Measurements from ENCODE around the gene POLR2J.
"Not testable (repeated sequence)": the region's sequence is repeated elsewhere in the genome, so short reads cannot be mapped to it uniquely, and the experiment has no call there.

The POLR2J gene

DNA sequence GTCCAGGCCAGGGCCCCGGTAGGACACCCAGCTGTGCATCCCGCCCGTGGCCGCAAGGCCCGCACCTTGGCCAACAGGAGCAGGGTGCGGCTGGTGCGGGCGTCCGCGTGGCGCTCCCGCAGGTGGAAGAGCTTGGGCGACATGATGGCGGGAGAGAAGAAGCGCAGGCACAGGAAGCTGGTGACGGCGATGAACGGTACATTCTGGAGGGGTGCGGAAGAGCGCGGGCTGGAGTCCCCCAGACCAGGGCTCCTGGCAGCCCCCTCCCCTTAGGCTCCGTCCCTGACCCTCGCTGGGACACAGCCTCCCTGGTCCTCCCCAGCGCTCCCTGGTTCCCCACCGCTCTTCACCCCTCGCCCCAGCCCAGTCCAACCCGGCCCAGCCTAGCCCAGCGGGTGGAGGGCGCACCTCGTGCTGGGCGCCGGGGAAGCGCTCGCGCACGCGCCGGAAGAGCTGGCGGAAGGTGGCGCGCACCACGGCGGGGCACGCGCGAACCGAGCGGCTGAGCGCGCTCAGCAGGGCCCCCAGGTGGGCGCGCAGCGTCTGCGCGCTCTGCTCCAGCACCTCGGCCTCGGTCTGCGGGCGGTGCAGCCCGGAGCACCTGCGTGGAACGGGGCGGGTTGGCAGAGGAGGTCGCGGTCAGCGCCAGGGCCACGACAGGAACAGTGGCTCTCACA, 15.9 kb upstream of the POLR2J start:
- DNase-seq: not testable (repeated sequence)

GRCh38 chr7:102494026-102494425, 15.3 kb upstream of the POLR2J start:
- not testable (repeated sequence) for DNase-seq

DNA sequence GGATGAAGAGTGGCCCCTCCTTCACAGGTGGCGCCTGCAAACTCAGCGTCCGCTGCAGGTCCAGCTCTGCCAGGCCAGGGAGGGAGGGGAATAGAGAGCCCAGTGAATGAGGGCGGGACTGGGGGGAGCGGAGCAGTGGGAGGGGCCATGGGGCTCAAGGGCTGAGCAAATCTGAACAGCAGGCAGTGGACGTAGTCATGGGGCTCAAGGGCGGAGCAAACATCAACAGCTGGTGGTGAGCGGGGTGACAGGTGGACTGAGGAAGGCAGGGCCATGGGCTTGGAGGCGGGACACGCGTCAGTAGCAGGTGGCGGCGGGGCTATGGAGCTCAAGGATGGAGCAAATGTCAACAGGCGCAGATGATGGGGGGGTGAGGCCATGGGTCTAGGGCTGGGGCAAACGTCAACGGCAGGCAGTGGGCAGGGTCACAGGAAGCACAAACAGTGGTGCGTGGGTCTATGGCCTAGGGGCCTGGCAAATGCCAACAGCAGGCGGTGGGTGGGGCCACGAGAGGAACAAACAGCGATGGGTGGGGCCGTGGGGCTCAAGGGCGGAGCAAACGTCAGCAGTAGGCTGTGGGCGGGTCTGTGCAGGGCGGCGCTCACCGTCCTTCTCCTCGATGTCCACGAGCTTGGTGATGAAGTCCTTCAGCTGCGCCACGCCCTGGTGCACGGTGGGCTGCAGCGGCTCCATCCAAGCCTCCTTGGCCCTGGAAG, 14.7 kb upstream of the POLR2J start:
- not testable (repeated sequence) for DNase-seq

DNA sequence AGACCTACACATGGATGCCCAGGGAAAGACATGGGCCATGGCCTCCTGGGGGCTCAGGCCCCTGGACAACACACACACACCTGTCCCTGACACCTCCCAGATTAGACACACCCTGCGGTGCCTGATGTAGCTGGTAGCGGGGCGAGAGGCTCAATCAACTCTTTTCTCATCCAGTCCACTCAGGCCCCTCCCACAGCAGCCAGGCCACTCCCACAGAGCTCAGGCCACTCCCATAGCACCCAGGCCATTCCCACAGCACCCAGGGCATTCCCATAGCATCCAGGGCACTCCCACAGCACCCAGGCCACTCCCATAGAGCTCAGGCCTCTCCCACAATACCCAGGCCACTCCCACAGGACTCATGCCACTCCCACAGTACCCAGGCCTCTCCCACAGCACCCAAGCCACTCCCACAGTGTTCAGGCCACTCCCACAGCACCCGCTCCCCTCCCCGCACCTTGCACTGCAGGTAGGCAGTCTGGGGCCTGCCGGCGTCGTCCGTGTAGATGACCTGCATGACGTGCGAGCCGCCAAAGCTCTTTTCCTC, 11.9 kb upstream of the POLR2J start:
- not testable (repeated sequence) for DNase-seq

GRCh38 chr7:102484317-102484716, 5.6 kb upstream of the POLR2J start:
- not testable (repeated sequence) for DNase-seq

GRCh38 chr7:102481962-102482361, 3.2 kb upstream of the POLR2J start:
- DNase-seq: not testable (repeated sequence)

- DNase-seq: not testable (repeated sequence)
Observed at GRCh38 chr7:102479982-102480637, 1.4 kb upstream of the POLR2J start.

- not testable (repeated sequence) for DNase-seq
Observed at GRCh38 chr7:102479209-102479584, 475 bp upstream of the POLR2J start.

GRCh38 chr7:102474736-102475435, 3.8 kb downstream of the POLR2J start:
- not testable (repeated sequence) for DNase-seq

DNA sequence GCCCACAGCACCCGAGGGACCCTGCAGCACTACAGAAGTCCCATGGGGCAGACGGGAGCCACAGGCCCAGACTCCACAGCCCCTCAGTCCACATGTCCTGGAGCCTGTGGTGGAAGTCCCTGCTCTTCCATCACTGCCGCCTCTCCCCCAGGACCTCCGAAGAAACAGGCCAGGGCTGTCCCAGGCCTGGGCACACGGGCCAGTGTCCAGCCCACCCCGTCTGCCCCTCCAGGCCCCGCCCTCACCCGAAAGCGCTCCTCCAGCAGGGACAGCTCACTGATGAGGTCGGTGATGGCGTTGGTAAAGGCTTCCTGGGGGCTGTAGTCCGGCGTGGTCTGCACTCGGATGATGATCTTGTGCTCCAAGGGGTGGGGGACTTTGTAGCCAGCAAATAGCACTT, 4.6 kb downstream of the POLR2J start:
- not testable (repeated sequence) for DNase-seq

GRCh38 chr7:102473271-102473991, 5.3 kb downstream of the POLR2J start:
- no peak for DNase-seq

DNA sequence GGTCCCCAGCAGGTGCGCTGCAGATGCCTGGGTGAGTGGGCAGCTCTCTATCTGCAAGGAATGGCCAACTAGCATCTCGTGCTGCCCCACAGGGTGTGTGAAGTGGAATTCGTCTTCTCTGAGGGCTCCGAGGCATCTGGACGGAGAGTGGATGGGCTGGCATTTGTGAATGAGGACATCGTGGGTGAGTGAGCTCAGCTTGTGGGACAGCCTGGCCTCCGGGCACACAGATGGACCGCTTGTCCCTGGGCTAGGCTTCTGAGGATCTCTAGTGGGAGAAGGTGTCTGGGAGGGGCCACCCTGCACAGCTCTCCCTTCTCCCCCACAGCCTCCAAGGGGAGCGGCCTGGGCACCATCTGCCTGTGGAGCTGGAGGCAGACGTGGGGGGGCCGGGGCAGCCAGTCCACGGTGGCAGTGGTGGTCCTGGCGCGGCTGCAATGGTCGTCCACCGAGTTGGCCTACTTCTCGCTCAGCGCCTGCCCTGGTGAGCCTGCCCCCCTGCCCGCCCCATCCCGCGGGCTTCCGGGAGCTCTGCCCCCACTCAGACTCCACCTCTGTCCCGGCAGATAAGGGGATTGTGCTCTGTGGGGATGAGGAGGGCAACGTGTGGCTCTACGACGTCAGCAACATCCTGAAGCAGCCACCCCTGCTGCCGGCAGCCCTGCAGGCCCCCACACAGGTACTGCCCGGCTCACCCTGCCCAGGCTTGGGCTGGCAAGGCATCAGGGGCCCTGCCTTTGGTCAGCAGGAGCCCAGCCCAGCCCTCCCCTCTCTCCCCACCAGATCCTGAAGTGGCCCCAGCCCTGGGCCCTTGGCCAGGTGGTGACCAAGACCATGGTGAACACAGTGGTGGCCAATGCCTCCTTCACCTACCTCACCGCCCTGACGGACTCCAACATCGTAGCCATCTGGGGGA, 6.3 kb downstream of the POLR2J start:
- DNase-seq: no peak

- no peak for DNase-seq
Observed at GRCh38 chr7:102471791-102472125, 7.0 kb downstream of the POLR2J start.

- no peak for DNase-seq
Observed at GRCh38 chr7:102469972-102470825, 8.5 kb downstream of the POLR2J start.

- no peak for DNase-seq
Observed at GRCh38 chr7:102469351-102469971, 9.3 kb downstream of the POLR2J start.

DNA sequence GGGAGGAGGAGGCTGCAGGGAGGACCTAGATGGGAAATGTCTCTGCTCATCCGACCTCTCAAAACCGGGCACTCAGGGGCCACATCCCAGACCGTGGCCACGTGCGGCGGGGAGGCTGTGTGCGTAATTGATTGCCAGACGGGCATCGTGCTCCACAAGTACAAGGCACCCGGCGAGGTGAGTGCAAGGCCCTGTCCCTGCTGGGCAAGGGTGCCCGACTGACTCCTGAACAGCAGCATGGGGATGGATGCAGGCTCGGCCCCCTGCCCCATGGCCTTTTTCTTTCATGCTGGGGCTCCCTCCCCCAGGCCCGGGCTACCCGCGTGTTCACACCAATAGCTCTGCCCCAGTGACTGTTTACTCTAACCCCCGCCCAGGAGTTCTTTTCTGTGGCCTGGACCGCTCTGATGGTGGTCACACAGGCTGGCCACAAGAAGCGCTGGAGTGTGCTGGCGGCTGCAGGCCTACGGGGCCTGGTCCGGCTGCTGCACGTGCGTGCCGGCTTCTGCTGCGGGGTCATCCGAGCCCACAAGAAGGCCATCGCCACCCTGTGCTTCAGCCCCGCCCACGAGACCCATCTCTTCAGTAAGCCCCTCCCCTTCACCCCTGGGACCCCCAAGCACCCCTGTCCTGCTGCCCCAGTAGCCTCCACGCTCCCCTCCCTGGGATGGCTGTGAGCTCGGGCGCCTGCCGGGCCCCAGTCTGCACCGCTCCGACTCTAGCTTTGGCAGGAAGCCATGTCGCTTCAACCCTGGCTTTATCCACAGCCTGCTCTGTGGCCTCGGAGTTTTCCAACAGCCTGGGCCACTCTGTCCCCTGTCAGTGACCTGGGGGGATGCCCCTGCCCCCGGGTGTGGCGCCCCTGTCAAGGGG, 10.0 kb downstream of the POLR2J start:
- DNase-seq: no peak

GRCh38 chr7:102467581-102468477, 10.9 kb downstream of the POLR2J start:
- DNase-seq: no peak

DNA sequence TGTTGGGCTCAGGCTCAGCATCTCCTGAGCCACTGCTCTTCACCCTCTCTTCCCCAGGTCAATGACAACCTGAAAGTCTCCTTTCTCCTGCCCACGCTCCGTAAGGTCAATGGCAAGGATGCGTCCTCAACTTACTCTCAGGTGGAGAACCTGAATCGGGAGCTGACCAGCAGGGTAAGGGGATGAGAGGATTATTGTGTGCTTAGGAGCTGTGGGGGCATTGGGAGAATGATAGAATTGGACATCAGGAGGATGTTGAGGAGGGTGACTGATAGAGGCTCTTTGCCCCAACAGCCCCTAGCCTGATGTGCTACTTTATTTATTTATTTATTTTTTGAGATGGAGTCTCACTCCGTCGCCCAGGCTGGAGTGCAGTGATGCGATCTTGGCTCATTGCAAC, 12.6 kb downstream of the POLR2J start:
- DNase-seq: no peak
